MM.1S (cell line): ENCODE results near the gene SLC12A7.

Experiments
- DNase-seq: peaks from one replicate; pipeline ENCODE4 v3.0.0-alpha.2; 2015
- H2AFZ ChIP-seq: fragments of 300-600 bp; sonication (generic); 2 replicates; pipeline ENCODE4 v1.6.0; 2016; ENCODE audit warnings: antibody characterized with exemption, low read length
- H3F3A ChIP-seq: fragments of 300-600 bp; sonication (generic); 2 replicates; pipeline ENCODE4 v1.6.1; 2016; ENCODE audit warnings: mild to moderate bottlenecking, antibody characterized with exemption, low read length, moderate library complexity, mixed read lengths; ENCODE audit not compliant: insufficient read depth
- H3K27ac ChIP-seq: fragments of 300-600 bp; sonication (generic); 2 replicates; pipeline ENCODE4 v1.5.1; 2016; ENCODE audit warnings: mild to moderate bottlenecking, low read length
- H3K27me3 ChIP-seq: fragments of 300-600 bp; sonication (generic); replicated peaks from 2 replicates; pipeline ENCODE4 v1.6.0; 2016; ENCODE audit warnings: low read length; ENCODE audit not compliant: insufficient read depth
- H3K36me3 ChIP-seq: fragments of 300-600 bp; sonication (generic); replicated peaks from 2 replicates; pipeline ENCODE4 v1.6.1; 2016; ENCODE audit warnings: mild to moderate bottlenecking, low read length, mixed read lengths; ENCODE audit not compliant: insufficient read depth
- H3K4me1 ChIP-seq: fragments of 300-600 bp; sonication (generic); 2 replicates; pipeline ENCODE4 v1.6.1; 2016; ENCODE audit warnings: low read length, mixed read lengths
- H3K4me2 ChIP-seq: fragments of 300-600 bp; sonication (generic); 2 replicates; pipeline ENCODE4 v1.6.0; 2016; ENCODE audit warnings: low read depth, low read length
- H3K4me3 ChIP-seq: fragments of 300-600 bp; sonication (generic); 2 replicates; pipeline ENCODE4 v1.5.1; 2016; ENCODE audit warnings: low read length, mixed read lengths
- H3K79me2 ChIP-seq: fragments of 300-600 bp; sonication (generic); 2 replicates; pipeline ENCODE4 v1.6.1; 2016; ENCODE audit warnings: mixed run types, low read length, mixed read lengths
- H3K9ac ChIP-seq: fragments of 300-600 bp; sonication (generic); 2 replicates; pipeline ENCODE4 v1.6.1; 2016; ENCODE audit warnings: low read length, mixed read lengths
- H3K9me2 ChIP-seq: fragments of 300-600 bp; sonication (generic); replicated peaks from 2 replicates; pipeline ENCODE4 v1.6.1; 2016; ENCODE audit warnings: mild to moderate bottlenecking, low read length, mixed read lengths; ENCODE audit not compliant: insufficient read depth
- H3K9me3 ChIP-seq: fragments of 300-600 bp; sonication (generic); replicated peaks from 2 replicates; pipeline ENCODE4 v1.6.1; 2016; ENCODE audit warnings: mild to moderate bottlenecking, low read length, mixed read lengths; ENCODE audit not compliant: insufficient read depth
- H4K20me1 ChIP-seq: fragments of 300-600 bp; sonication (generic); 2 replicates; pipeline ENCODE4 v1.6.1; 2016; ENCODE audit warnings: mild to moderate bottlenecking, low read length, moderate library complexity, mixed read lengths; ENCODE audit not compliant: insufficient read depth
- CTCF ChIP-seq: fragments of 300-600 bp; sonication (generic); IDR thresholded peaks from 2 replicates; pipeline ENCODE4 v1.5.1; 2016; ENCODE audit warnings: antibody characterized with exemption, low read length, mixed read lengths
- EZH2 ChIP-seq: fragments of 300-600 bp; sonication (generic); optimal IDR thresholded peaks from 2 replicates; pipeline ENCODE3; 2017; ENCODE audit warnings: low read depth, mild to moderate bottlenecking, antibody characterized with exemption, low read length, mixed read lengths
- EZH2phosphoT487 ChIP-seq: fragments of 300-600 bp; sonication (generic); IDR thresholded peaks from 2 replicates; pipeline ENCODE4 v1.6.1; 2018; ENCODE audit warnings: antibody characterized with exemption, low read length

Gene SLC12A7

GRCh38 chr5:1138445-1139245 is 26.8 kb upstream of the SLC12A7 start:
- Histone ChIP-seq H3K4me1 (peaks cover 30% of the 10 kb centered on the region), H3K9me2 (no peaks in the 10 kb centered on the region), H3K27me3 (no peaks in the 10 kb centered on the region), H3K4me3 (no peak overlapping the region), H2AFZ (no peak overlapping the region), H3K4me2 (no peak overlapping the region), H4K20me1 (no peaks in the 10 kb centered on the region), H3K9ac (no peak overlapping the region), H3K9me3 (no peaks in the 10 kb centered on the region), H3K36me3 (no peaks in the 10 kb centered on the region), H3F3A (peaks cover 17% of the 10 kb centered on the region; the same call in 1 of the 2 replicates), H3K27ac (no peak overlapping the region), H3K79me2 (no peaks in the 10 kb centered on the region)
- no peak for DNase-seq
- TF ChIP-seq EZH2 (no peak), EZH2phosphoT487 (no peak), CTCF (no peak)

- Histone ChIP-seq H3K79me2 (no peaks in the 10 kb centered on the region), H3K36me3 (no peaks in the 10 kb centered on the region), H3K9me2 (no peaks in the 10 kb centered on the region), H2AFZ (no peak overlapping the region), H4K20me1 (no peaks in the 10 kb centered on the region), H3K4me1 (peaks cover 30% of the 10 kb centered on the region), H3K9ac (no peak overlapping the region), H3F3A (peaks cover 17% of the 10 kb centered on the region; the same call in 1 of the 2 replicates), H3K4me3 (no peak overlapping the region), H3K4me2 (no peak overlapping the region), H3K27me3 (no peaks in the 10 kb centered on the region), H3K9me3 (no peaks in the 10 kb centered on the region), H3K27ac (no peak overlapping the region)
- no peak for DNase-seq
- TF ChIP-seq EZH2phosphoT487 = no peak
- TF ChIP-seq EZH2 = no peak
- TF ChIP-seq CTCF = no peak
Observed at GRCh38 chr5:1137567-1138444, 25.9 kb upstream of the SLC12A7 start.

DNA sequence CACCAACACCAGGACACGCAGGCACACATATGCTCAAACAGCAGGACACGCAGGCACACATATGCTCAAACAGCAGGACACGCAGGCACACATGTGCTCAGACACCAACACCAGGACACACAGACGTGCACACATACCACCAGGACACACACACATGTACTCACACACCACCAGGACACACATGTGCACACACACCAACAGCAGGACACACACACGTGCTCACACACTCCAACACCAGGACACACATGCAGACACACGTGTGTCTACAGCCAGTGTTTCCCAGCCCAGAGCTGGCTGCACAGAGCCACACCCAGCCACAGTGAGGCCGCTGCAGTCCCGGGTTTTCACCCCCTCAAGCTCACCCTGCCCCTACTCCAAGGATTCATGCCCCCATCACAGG is 25.0 kb upstream of the SLC12A7 start:
- Histone ChIP-seq H3K9ac (no peak overlapping the region), H3K4me1 (peaks cover 28% of the 10 kb centered on the region), H3K27me3 (no peaks in the 10 kb centered on the region), H3K4me3 (no peak overlapping the region), H4K20me1 (no peaks in the 10 kb centered on the region), H2AFZ (no peak overlapping the region), H3K27ac (no peak overlapping the region), H3K79me2 (no peaks in the 10 kb centered on the region), H3K9me2 (no peaks in the 10 kb centered on the region), H3K36me3 (no peaks in the 10 kb centered on the region), H3F3A (peaks cover 17% of the 10 kb centered on the region; the same call in 1 of the 2 replicates), H3K9me3 (no peaks in the 10 kb centered on the region), H3K4me2 (no peak overlapping the region)
- no peak for TF ChIP-seq CTCF
- TF ChIP-seq EZH2phosphoT487 = no peak
- no peak for TF ChIP-seq EZH2
- DNase-seq = no peak
